Femur (tissue), 1 donor: ENCODE measurements around the gene SFXN1.
"Not testable (repeated sequence)": the region's sequence is repeated elsewhere in the genome, so short reads cannot be mapped to it uniquely, and the experiment has no call there.

Source experiments
- DNase-seq: peaks from one replicate; pipeline ENCODE4 v3.0.0-alpha.2; 2017

Gene SFXN1, protein sequence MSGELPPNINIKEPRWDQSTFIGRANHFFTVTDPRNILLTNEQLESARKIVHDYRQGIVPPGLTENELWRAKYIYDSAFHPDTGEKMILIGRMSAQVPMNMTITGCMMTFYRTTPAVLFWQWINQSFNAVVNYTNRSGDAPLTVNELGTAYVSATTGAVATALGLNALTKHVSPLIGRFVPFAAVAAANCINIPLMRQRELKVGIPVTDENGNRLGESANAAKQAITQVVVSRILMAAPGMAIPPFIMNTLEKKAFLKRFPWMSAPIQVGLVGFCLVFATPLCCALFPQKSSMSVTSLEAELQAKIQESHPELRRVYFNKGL

GRCh38 chr5:175478384-175479124 is at the start of gene SFXN1:
Gene SFXN1, plus strand, starts transcription at chr5:175478560. Its CDS starts 13,544 bp downstream, at chr5:175492104.
- DNase-seq: peak; percentile 89

DNA sequence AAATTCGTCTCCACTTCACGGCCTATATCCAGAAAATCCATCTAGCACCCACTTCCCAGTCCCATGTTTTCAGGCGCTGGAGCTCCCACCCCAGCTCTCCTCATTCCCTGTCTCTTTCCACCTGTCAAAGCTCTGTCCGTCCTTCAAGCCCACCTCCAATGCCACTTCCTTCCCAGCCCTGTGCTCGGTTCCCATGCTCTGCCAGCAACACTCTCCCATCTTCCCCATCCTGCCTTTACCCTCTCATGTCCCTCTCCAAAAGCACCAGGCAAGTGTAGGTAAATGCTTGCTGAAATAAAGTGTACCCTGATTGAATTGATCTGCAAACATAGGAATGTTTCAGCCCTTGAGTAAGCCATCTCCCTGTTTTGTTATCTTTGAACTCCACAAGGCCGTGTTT is 43.6 kb upstream of the SFXN1 start:
- DNase-seq: no peak

DNA sequence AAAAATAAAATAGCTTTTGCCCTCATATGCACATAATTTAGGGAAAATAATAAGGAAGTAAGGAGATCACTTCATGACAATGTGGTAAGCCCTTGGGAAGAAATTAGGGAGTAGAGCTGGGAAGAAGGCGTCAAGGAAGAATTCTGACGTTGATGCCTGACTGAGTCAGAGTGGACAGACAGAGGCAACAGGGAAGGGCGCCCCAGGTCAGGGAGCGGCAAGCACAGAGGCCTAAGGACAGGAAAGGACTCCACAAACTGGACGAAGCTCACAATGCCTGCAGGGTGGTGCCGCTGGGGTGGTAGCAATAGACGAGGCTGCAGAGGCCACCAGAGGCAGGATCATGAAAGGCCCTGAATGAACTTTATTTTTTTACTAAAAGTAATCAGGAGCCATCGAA is 42.0 kb upstream of the SFXN1 start:
- no peak for DNase-seq

GRCh38 chr5:175438234-175438857 is 40.0 kb upstream of the SFXN1 start:
- DNase-seq: no peak

DNA sequence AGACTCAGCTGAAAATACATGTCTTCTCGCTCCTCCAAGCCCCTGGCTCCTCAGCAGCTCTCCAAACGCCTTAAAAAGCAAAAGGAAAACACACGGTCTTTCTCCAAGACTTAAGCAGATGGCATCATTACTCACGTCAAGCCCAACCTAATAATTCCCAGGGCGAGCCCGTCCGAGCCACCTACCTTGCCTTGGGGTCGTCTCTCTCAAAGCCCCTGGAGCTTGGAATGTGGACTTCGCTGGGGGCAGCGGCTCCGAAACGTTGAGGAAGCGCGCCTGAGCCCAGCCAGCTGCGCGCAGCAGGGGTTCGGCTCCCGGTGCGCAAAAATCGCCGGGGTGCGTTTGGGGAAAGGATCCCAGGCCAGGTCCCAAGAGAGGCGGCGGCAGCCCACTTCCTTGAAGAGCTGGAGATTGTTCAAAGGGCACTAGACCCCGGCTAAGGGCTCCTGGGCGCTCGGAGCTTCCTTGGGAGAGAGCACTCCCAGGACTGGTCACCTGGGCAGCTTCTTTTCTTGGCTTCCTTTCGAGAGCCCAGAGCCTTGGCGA is 34.8 kb upstream of the SFXN1 start:
- no peak for DNase-seq

DNA sequence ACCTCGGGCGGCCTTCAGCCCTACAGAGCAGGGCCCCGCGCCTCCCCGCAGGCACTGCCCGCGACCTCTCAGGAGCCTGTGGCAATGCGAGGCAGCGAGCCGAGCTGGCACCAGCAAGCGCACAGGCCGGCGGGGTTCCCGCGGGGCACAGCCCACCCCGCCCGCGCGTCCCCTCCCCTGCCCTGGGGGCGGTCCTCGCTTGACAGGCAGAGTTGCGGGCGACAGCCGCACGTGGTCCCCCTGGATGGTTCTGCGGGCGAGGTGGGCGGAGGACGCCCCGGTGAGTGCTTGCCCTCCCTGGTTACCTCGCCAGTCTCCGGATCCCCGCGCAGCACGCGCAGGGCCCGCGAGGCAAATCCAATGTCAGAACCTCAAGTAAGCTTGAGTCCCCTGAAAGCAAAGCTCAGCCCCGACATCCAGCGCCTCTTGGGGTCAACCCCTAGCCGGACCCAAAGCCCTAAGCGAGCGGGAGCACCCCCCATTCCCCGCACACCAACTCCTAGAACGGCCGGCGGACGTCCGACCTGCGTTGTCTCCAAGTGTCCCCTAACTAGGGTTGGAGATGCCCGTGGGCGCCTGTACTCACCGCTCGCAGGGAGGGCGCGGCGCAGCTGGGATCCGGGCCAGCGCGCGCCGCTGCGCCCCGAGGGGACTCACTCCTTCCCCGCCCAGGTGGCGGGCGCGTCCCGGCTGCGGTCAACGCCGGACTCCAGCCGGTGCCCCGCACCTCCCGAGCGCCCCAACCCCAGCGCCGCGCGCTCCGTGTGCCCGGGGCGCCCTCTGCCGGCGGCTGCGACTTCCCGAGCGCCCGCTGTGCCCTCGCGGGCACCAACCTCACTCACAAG is 34.1 kb upstream of the SFXN1 start, which contains the start of gene DRD1:
Gene DRD1 (minus strand): TSS at position 123 of the 845 bp plus-strand sequence. CDS start 1,083 bp downstream, outside the sequence.
- no peak for DNase-seq

DNA sequence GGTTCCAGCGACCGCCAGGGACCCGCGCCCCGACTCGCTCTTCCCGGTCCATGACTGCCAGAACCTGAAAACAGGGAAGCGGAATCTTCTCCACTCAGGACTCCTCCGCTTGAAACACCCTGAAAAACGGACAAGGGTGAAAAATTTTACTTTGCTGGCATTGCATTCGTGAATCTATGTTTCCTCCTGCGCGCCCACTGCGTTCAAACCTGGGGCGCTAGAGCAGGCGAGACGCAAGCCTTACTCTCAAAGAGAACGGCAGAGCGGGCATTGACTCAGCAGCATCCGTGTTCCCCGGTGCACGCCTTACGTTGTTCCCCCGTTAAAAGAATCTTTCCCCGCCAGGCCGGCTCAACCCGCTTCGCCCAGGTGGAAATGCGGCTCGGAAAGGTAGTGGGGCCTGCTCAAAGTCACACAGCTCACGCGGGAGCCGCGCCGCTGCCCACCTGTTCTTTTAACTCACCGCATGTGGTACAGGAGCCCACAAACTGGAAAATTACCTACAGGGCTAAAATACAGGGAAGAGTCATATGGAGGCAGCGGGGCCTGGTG is 33.4 kb upstream of the SFXN1 start:
- DNase-seq: no peak

- DNase-seq: not testable (repeated sequence)
Measured at GRCh38 chr5:175446378-175446777, 32.0 kb upstream of the SFXN1 start.

GRCh38 chr5:175447571-175447970 is 30.8 kb upstream of the SFXN1 start:
- DNase-seq: no peak

- DNase-seq: no peak
Measured at GRCh38 chr5:175448276-175448675, 30.1 kb upstream of the SFXN1 start.

- DNase-seq: no peak
Measured at GRCh38 chr5:175452166-175452565, 26.2 kb upstream of the SFXN1 start.

DNA sequence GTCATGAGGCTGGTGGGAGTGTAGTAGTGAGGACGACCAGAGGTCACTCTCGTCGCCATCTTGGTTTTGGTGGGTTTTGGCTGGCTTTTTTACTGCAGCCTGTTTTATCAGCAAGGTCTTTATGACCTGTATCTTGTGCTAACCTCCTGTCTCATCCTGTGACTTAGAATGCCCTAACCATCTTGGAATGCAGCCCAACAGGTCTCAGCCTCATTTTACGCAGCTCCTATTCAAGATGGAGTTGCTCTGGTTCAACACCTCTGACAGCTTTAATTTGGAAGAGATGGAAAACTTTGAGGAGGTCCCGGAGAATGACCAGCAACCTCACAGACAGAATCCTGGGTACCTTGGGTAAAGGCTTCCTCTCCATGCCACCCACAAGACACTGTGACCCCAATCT is 24.0 kb upstream of the SFXN1 start:
- DNase-seq: not testable (repeated sequence)

GRCh38 chr5:175456105-175456742 is 22.1 kb upstream of the SFXN1 start:
- DNase-seq: no peak

- DNase-seq: no peak
Measured at GRCh38 chr5:175457466-175457865, 20.9 kb upstream of the SFXN1 start.

GRCh38 chr5:175460126-175460525 is 18.2 kb upstream of the SFXN1 start:
- DNase-seq: no peak

DNA sequence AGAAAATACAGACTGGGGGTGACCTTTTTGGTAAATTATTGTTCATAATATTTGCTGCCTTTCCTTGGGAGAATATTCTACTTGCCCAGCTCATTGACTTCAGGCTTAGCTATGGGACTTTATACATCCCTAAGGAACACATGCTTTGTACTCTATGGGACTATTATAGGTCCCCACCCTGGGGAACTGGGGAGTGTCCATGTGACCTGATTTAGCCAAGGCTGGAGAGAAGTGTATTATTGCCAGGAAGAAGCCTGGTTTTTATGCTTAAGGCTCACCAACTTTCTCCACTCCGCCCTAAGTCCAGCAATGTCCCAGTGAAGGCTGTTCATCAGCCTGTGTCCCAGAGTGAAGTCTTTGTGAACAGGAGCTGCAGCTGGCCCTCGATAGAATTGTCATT is 17.8 kb upstream of the SFXN1 start:
- DNase-seq: no peak

DNA sequence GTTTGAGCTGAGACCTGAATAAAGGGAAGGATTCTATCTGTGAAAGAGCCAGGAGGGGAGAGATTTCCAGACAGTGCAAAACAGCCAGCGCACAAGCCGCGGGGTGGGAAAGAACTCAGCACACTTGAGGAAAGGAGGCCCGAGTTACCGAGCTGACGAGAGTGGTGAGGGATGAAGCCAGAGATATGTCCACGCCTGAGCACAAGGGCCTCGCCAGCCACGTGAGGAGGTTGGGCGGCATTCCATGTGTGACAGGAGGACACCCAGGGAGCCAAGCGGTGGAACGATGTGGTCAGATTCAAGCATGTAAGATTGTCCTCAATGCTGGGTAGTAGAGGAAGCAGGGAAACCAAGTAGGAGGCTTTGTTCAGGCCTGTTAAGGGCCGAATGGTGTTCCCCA is 17.0 kb upstream of the SFXN1 start:
- DNase-seq: no peak

DNA sequence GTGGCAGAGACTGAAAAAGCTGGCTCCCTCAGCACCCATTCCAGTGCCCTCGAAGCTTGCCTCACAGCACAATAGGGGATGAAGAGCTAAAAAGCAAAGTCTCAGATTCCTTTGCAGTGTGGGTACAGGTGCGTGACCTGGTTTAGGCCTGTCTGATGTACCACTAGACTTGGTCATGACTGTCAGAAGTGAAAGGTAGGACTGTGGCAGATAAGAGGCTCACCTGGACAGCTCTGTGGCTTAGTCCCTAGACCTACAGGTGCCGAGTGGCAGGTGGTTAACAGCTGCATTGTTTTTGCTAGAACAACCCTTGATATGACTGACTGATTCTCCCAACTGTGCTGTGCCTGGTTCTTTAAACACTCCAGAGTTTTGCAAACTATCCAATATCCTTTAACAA is 14.7 kb upstream of the SFXN1 start:
- DNase-seq: no peak

DNA sequence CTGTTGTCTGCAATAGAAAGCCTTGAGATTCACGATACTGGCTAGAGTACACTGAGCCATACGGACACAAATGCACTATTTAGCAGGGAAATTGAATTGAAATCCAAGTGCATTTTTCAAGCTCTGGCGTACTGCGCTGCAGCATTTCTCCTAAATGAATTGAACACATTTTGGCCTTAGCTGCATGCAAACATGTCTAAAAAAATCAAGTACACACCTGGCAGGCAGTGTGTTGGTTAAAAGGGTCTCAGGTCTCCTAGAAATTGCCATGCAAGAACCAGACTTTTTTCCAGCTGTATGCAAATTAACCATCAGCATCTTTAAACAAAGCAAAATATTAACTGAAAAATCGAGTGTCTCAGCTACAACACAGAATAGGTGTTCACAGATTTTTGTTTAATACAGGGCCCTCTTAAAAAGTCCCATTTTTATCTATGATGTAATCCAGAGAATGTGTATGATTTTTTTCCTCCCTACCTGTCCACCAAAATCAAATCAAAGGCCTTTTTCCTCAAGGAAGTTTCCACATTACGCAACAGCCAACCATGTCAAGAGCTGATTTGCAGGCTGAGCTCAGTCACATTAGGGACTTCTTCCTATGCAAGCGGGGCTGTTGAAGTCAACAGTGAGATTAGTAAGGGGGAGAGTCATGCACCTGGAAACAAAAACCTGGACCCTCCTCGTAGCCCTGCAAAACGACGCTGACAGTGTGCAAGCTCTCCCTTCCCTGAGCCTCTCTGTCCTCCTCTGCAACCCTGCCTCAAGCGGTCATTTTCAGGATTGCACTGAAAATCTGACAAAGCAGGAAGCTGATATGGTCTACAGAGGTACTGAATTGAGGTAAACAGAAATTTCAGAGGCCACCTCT is 14.1 kb upstream of the SFXN1 start:
- DNase-seq: peak; percentile 31

DNA sequence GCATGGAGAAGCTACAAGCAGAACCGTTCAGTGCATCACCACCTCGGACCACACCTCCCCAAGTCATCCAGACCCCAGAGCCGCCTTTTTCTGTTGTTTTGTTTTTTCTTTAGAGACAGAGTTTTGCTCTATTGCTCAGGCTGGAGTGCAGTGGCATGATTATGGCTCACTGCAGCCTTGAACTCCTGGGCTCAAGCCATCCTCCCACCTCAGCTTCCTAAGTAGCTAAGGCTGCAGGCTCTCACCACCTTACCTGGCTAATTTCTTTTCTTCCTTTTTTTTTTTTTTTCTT is 13.5 kb upstream of the SFXN1 start:
- no peak for DNase-seq

DNA sequence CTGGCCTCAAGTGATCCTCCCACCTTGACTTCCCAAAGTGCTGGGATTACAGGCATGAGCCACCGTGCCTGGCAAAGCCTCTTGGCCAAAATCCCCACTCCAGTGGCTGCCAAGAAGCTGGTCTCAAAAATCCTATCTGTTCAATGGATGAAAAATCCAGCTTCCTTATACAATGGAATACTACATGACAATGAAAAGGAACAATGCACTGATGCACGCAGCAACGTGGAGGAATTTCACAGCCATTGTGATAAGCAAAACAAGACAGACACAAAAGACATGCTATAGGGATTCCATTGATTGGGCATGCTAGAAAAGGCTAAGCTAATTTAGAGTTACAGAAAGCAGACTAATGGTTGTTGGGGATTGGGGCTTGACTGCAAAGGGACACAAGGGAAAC is 13.1 kb upstream of the SFXN1 start:
- DNase-seq: no peak
